Suprapubic skin (tissue), 4 donors: ENCODE results near the gene CX3CR1. TPM values are rescaled to one million over a fixed set of nuclear protein-coding genes. Genes with fewer than 3 reads are reported as not detected.
"Not testable (repeated sequence)": the region's sequence is repeated elsewhere in the genome, so short reads cannot be mapped to it uniquely, and the experiment has no call there.

ENCODE experiments used
- DNase-seq, 2 donors: peaks; one replicate each; pipeline ENCODE4 v3.0.0-alpha.2; 2019; ENCODE audit warnings: low spot score in 2 of 2
- H3K27ac ChIP-seq: fragments of 200-600 bp; sonication (generic); one replicate; pipeline ENCODE4 v1.5.1; 2019
- H3K27me3 ChIP-seq: fragments of 200-600 bp; sonication (generic); one replicate; pipeline ENCODE4 v1.5.1; 2019
- H3K36me3 ChIP-seq: fragments of 200-600 bp; sonication (generic); one replicate; pipeline ENCODE4 v1.5.1; 2019
- H3K4me1 ChIP-seq: fragments of 200-600 bp; sonication (generic); one replicate; pipeline ENCODE4 v1.5.1; 2019
- H3K4me3 ChIP-seq: fragments of 200-600 bp; sonication (generic); one replicate; pipeline ENCODE4 v1.5.1; 2019; ENCODE audit warnings: mild to moderate bottlenecking
- H3K9me3 ChIP-seq: fragments of 200-600 bp; sonication (generic); one replicate; pipeline ENCODE4 v1.5.1; 2019
- EP300 ChIP-seq: sonication (generic); formaldehyde crosslinking; IDR thresholded peaks from one replicate; pipeline ENCODE4 v1.6.1; 2017; ENCODE audit warnings: antibody characterized with exemption
- POLR2A ChIP-seq, 2 donors: fragments of 450-650 bp; IDR thresholded peaks; one replicate each; pipeline ENCODE4 v1.6.1; 2017; ENCODE audit warnings: antibody characterized with exemption in 2 of 2, mild to moderate bottlenecking in 2 of 2, moderate library complexity in 2 of 2
- POLR2AphosphoS5 ChIP-seq, 3 donors: sonication (generic); formaldehyde crosslinking; IDR thresholded peaks; one replicate each; pipeline ENCODE4 v1.6.1; 2017; ENCODE audit warnings: antibody characterized with exemption in 3 of 3
- WGBS: methylation state at CpG from one replicate; pipeline ENCODE4 v1.1.5; 2018; 5-methylcytosine and 5-hydroxymethylcytosine counted together
- total RNA-seq, 4 donors: library from RNA; depleted of rRNA; stranded (reverse); fragments of >200 nt; gene quantifications; one replicate each; pipeline ENCODE4 v1.1.0, GENCODE V29; 2016
- TF ChIP-seq, protein P1 (sequence below), 2 donors: fragments of 200-600 bp in 1 of 2; fragments of 450-650 bp in 1 of 2; sonication (generic) in 1 of 2; IDR thresholded peaks; one replicate each; pipeline ENCODE4 v1.5.1; 2016 to 2019; ENCODE audit warnings: antibody characterized with exemption in 2 of 2, mild to moderate bottlenecking in 1 of 2, moderate library complexity in 1 of 2

Gene CX3CR1
- total RNA-seq, 4 donors from 2014 or later, result 0.60 to 1.4 (median 1.1) TPM

DNA sequence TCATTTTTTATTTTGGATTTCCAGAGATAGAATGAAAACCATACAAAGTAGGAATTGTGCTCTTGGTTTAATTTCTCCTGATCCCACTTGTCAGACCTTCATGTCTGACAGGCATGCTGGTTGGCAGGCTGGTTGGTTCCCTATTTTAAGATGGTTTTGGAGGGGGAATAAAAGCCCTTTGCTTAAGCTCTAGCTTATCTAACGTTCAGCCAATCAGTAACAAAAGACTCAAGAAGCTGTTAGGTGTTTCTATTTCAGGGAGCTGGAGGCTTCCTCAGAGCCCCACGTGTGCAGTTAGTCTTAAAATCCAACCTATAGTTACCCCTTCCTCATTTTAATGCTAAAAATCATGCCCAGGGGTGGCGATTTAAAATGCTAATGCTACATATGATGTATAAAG is 47.0 kb downstream of the CX3CR1 start:
- Histone ChIP-seq H3K4me1 (no peaks in the 10 kb centered on the region), H3K36me3 (no peaks in the 10 kb centered on the region), H3K27me3 (peaks cover 6% of the 10 kb centered on the region), H3K9me3 (no peaks in the 10 kb centered on the region), H3K27ac (no peak overlapping the region), H3K4me3 (no peak overlapping the region)
- DNase-seq, result no peak
- 50% methylated on average over 3 of the region's 3 CpGs for WGBS
- TF ChIP-seq, protein P1, sequence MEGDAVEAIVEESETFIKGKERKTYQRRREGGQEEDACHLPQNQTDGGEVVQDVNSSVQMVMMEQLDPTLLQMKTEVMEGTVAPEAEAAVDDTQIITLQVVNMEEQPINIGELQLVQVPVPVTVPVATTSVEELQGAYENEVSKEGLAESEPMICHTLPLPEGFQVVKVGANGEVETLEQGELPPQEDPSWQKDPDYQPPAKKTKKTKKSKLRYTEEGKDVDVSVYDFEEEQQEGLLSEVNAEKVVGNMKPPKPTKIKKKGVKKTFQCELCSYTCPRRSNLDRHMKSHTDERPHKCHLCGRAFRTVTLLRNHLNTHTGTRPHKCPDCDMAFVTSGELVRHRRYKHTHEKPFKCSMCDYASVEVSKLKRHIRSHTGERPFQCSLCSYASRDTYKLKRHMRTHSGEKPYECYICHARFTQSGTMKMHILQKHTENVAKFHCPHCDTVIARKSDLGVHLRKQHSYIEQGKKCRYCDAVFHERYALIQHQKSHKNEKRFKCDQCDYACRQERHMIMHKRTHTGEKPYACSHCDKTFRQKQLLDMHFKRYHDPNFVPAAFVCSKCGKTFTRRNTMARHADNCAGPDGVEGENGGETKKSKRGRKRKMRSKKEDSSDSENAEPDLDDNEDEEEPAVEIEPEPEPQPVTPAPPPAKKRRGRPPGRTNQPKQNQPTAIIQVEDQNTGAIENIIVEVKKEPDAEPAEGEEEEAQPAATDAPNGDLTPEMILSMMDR (IDR thresholded peaks at IDR 0.05), result no peak
- TF ChIP-seq POLR2A (IDR thresholded peaks at IDR 0.05) (no peak), EP300 (no peak), POLR2AphosphoS5 (IDR thresholded peaks at IDR 0.05) (no peak)

DNA sequence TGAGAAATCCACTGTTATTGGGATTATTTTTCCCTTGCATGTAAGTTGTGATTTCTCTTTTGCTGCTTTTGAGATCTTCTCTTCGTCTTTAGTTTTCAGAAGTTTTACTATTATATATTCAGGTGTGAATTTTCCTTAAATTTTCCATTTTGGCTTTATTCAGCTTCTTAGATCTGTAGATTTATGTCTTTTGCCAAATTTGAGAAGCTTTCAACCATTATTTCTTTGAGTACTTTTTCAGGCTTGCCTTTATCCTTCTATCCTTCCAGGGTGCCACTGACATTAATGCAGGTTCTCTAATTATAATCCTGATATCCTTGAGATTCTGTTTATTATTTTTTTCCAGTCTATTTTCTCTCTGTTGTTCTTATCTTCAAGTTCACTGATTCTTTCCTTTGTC is 49.4 kb downstream of the CX3CR1 start:
- Histone ChIP-seq H3K4me3 (no peak overlapping the region), H3K4me1 (no peaks in the 10 kb centered on the region), H3K27ac (no peak overlapping the region), H3K36me3 (no peaks in the 10 kb centered on the region), H3K9me3 (no peaks in the 10 kb centered on the region), H3K27me3 (peaks cover 6% of the 10 kb centered on the region)
- no peak for DNase-seq
- no peak for TF ChIP-seq POLR2A (IDR thresholded peaks at IDR 0.05)
- TF ChIP-seq, protein P1 (IDR thresholded peaks at IDR 0.05), result no peak
- 93% methylated on average over 1 of the region's 1 CpG for WGBS

DNA sequence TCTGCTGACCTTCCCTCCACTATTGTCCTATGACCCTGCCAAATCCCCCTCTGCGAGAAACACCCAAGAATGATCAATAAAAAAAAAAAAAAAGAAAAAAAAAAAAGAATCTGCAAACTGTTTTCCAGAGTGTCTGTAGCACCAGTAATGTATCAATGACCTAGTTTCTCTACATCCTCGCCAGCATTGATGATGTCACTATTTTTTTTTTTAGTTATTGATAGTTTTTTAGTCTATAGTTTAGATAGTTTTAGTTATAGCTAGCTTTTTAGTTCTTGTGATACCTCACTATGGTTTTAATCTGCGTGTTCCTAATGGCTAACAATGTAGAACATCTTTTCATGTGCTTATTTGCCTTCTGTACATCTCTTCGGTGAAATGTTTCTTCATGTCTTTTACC is 51.3 kb downstream of the CX3CR1 start:
- H3K9me3 ChIP-seq, result no peaks in the 10 kb centered on the region
- no peaks in the 10 kb centered on the region for H3K36me3 ChIP-seq
- H3K4me1 ChIP-seq, result no peaks in the 10 kb centered on the region
- H3K4me3 ChIP-seq, result no peak overlapping the region
- peaks cover 6% of the 10 kb centered on the region for H3K27me3 ChIP-seq
- TF ChIP-seq POLR2A (IDR thresholded peaks at IDR 0.05) (no peak), EP300 (no peak), POLR2AphosphoS5 (IDR thresholded peaks at IDR 0.05) (no peak)
- TF ChIP-seq, protein P1 (IDR thresholded peaks at IDR 0.05), result no peak
- WGBS, result 87% methylated on average over 4 of the region's 4 CpGs
- no peak overlapping the region for H3K27ac ChIP-seq
- no peak for DNase-seq

DNA sequence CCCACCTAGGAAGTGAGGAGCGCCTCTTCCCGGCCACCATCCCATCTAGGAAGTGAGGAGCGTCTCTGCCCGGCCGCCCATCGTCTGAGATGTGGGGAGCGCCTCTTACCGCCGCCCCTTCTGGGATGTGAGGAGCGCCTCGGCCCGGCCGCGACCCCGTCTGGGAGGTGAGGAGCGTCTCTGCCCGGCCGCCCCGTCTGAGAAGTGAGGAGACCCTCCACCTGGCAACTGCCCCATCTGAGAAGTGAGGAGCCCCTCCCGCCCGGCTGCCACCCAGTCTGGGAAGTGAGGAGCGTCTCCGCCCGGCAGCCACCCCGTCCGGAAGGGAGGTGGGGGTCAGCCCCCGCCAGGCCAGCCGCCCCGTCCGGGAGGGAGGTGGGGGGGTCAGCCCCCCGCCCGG is 52.2 kb downstream of the CX3CR1 start:
- 100% methylated on average over 7 of the region's 32 CpGs for WGBS

DNA sequence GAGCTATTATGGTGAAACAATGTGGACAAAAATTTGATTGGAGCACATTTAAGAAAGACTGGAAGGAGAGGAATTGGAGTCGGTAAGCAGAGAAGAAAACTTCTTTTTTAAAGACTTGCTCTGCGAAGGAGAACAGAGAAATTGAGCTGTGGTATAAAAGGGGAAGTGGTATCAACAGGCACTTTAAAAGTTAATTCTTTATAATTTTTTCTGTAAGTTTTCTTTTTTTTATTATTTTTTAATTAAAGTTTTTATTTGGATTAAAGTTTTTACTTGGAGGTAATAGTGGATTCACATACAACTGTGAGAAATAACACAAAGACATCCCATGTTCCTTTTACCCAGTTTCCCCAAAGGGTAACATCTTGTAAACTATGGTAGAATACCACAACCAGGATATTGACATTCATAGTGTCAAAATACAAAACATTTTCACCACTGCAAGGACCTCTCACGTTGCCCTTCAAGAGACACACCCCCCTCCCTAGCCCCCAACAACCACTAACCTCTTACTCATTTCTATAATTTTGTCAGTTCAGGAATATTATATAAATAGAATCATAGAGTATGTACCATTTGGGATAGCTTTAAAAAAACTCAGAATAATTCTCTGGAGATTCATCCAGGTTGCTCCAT is 53.6 kb downstream of the CX3CR1 start:
- H3K9me3 ChIP-seq, result no peaks in the 10 kb centered on the region
- no peaks in the 10 kb centered on the region for H3K27me3 ChIP-seq
- H3K4me1 ChIP-seq, result no peaks in the 10 kb centered on the region
- TF ChIP-seq EP300, result no peak
- TF ChIP-seq, protein P1 (IDR thresholded peaks at IDR 0.05), result no peak
- 58% methylated on average over 3 of the region's 3 CpGs for WGBS
- H3K27ac ChIP-seq, result no peak overlapping the region
- H3K4me3 ChIP-seq, result no peak overlapping the region
- no peaks in the 10 kb centered on the region for H3K36me3 ChIP-seq
- no peak for DNase-seq

More for the DNA sequence above, 52.2 kb downstream of the CX3CR1 start:
- H3K4me3 ChIP-seq, H3K9me3 ChIP-seq, H3K4me1 ChIP-seq, H3K27ac ChIP-seq, DNase-seq, H3K27me3 ChIP-seq, H3K36me3 ChIP-seq: not testable (repeated sequence)

DNA sequence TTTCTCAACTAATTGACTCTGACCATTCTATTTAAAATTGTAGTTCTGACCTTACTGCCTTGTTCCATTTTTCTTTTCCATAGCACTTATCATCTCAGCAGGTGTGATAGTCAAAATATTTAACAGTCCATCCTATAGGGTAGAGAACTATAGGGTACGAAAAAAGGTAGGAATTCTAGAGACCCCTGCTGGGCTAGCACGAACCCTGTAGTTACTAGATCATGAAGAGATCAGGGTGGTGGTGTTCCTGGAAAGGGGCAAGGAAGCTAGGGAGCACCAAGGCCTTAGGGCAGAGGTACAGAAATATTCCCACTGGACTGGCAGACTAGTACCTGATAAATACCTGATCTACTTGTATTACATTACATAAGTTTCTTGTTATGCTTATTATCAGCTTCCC is 55.5 kb downstream of the CX3CR1 start:
- Histone ChIP-seq H3K4me3 (no peak overlapping the region), H3K4me1 (no peaks in the 10 kb centered on the region), H3K9me3 (no peaks in the 10 kb centered on the region), H3K36me3 (no peaks in the 10 kb centered on the region), H3K27me3 (no peaks in the 10 kb centered on the region), H3K27ac (no peak overlapping the region)
- WGBS, result 84% methylated on average over 2 of the region's 2 CpGs
- TF ChIP-seq, protein P1 (IDR thresholded peaks at IDR 0.05), result no peak
- TF ChIP-seq POLR2AphosphoS5 (IDR thresholded peaks at IDR 0.05), result no peak
- no peak for TF ChIP-seq EP300
- no peak for TF ChIP-seq POLR2A (IDR thresholded peaks at IDR 0.05)
- no peak for DNase-seq
